ACC112 (cell line): ENCODE measurements around the gene ASCC2.

ENCODE experiments used
- H2AFZ ChIP-seq: fragments of 200-600 bp; sonication (generic); one replicate; pipeline ENCODE4 v1.6.0; 2017; ENCODE audit warnings: antibody characterized with exemption, low read length; ENCODE audit not compliant: unreplicated experiment
- H3K27ac ChIP-seq: fragments of 200-600 bp; sonication (generic); 2 replicates; pipeline ENCODE4 v1.5.1; 2014; ENCODE audit warnings: low read depth, mild to moderate bottlenecking, antibody characterized with exemption, low read length, moderate library complexity
- H3K27me3 ChIP-seq: fragments of 200-600 bp; sonication (generic); 2 replicates; pipeline ENCODE4 v1.6.1; 2014; ENCODE audit warnings: mild to moderate bottlenecking, antibody characterized with exemption, low read length, moderate library complexity, mixed read lengths; ENCODE audit not compliant: insufficient read depth
- H3K36me3 ChIP-seq: fragments of 200-600 bp; sonication (generic); 2 replicates; pipeline ENCODE4 v1.6.1; 2016; ENCODE audit warnings: mild to moderate bottlenecking, antibody characterized with exemption, low read length, moderate library complexity, mixed read lengths; ENCODE audit not compliant: insufficient read depth
- H3K4me1 ChIP-seq: fragments of 200-600 bp; sonication (generic); one replicate; pipeline ENCODE4 v1.6.1; 2016; ENCODE audit warnings: low read length, mixed read lengths; ENCODE audit not compliant: insufficient read depth, unreplicated experiment, control insufficient read depth
- H3K4me3 ChIP-seq: fragments of 200-600 bp; sonication (generic); 2 replicates; pipeline ENCODE4 v1.5.1; 2014; ENCODE audit warnings: mild to moderate bottlenecking, low read depth, low read length
- H3K79me2 ChIP-seq: fragments of 200-600 bp; sonication (generic); one replicate; pipeline ENCODE4 v1.6.0; 2016; ENCODE audit warnings: low read length; ENCODE audit not compliant: control insufficient read depth, unreplicated experiment, insufficient read depth

The ASCC2 gene

GRCh38 chr22:29819501-29819900 is 18.6 kb downstream of the ASCC2 start:
- H3K79me2 ChIP-seq, result no peaks in the 10 kb centered on the region
- H3K27ac ChIP-seq, result no peak overlapping the region
- no peak overlapping the region for H2AFZ ChIP-seq
- peaks cover 5% of the 10 kb centered on the region; the same call in 1 of the 2 replicates for H3K36me3 ChIP-seq
- peaks cover 23% of the 10 kb centered on the region for H3K4me1 ChIP-seq
- no peaks in the 10 kb centered on the region for H3K27me3 ChIP-seq
- H3K4me3 ChIP-seq, result no peak overlapping the region

- peaks cover 5% of the 10 kb centered on the region; the same call in 1 of the 2 replicates for H3K36me3 ChIP-seq
- no peaks in the 10 kb centered on the region for H3K79me2 ChIP-seq
Observed at GRCh38 chr22:29817724-29818123, 20.4 kb downstream of the ASCC2 start.

GRCh38 chr22:29816980-29817379 is 21.1 kb downstream of the ASCC2 start:
- H3K27me3 ChIP-seq, result no peaks in the 10 kb centered on the region
- no peak overlapping the region for H2AFZ ChIP-seq
- H3K79me2 ChIP-seq, result no peaks in the 10 kb centered on the region
- H3K36me3 ChIP-seq, result peaks cover under 1% of the 10 kb centered on the region; the same call in 1 of the 2 replicates
- H3K4me1 ChIP-seq, result peaks cover 25% of the 10 kb centered on the region
- no peak overlapping the region for H3K4me3 ChIP-seq
- H3K27ac ChIP-seq, result no peak overlapping the region

More at GRCh38 chr22:29817724-29818123, 20.4 kb downstream of the ASCC2 start:
- H2AFZ ChIP-seq, result no peak overlapping the region
- H3K4me3 ChIP-seq, result no peak overlapping the region
- H3K27ac ChIP-seq, result no peak overlapping the region
- H3K4me1 ChIP-seq, result peaks cover 29% of the 10 kb centered on the region
- no peaks in the 10 kb centered on the region for H3K27me3 ChIP-seq

GRCh38 chr22:29816539-29816938 is 21.5 kb downstream of the ASCC2 start:
- Histone ChIP-seq H3K4me1 (peaks cover 20% of the 10 kb centered on the region), H3K4me3 (no peak overlapping the region), H3K36me3 (no peaks in the 10 kb centered on the region), H3K27me3 (no peaks in the 10 kb centered on the region), H3K27ac (no peak overlapping the region), H2AFZ (no peak overlapping the region), H3K79me2 (no peaks in the 10 kb centered on the region)

- Histone ChIP-seq H3K27ac (no peak overlapping the region), H3K36me3 (no peaks in the 10 kb centered on the region), H3K79me2 (no peaks in the 10 kb centered on the region), H3K4me1 (peaks cover 17% of the 10 kb centered on the region), H2AFZ (no peak overlapping the region), H3K27me3 (no peaks in the 10 kb centered on the region), H3K4me3 (no peak overlapping the region)
Observed at GRCh38 chr22:29816128-29816527, 21.9 kb downstream of the ASCC2 start.

- Histone ChIP-seq H2AFZ (no peak overlapping the region), H3K4me3 (no peak overlapping the region), H3K27me3 (no peaks in the 10 kb centered on the region), H3K79me2 (no peaks in the 10 kb centered on the region), H3K27ac (no peak overlapping the region), H3K4me1 (peaks cover 13% of the 10 kb centered on the region), H3K36me3 (no peaks in the 10 kb centered on the region)
Observed at GRCh38 chr22:29815580-29815979, 22.5 kb downstream of the ASCC2 start.

- Histone ChIP-seq H3K27ac (no peak overlapping the region), H3K36me3 (no peaks in the 10 kb centered on the region), H3K4me3 (no peak overlapping the region), H3K27me3 (no peaks in the 10 kb centered on the region), H2AFZ (no peak overlapping the region), H3K4me1 (peaks cover 13% of the 10 kb centered on the region), H3K79me2 (no peaks in the 10 kb centered on the region)
Observed at GRCh38 chr22:29814003-29814402, 24.1 kb downstream of the ASCC2 start.

GRCh38 chr22:29813563-29813962 is 24.5 kb downstream of the ASCC2 start:
- Histone ChIP-seq H3K36me3 (no peaks in the 10 kb centered on the region), H3K27ac (no peak overlapping the region), H3K4me3 (no peak overlapping the region), H3K27me3 (no peaks in the 10 kb centered on the region), H2AFZ (no peak overlapping the region), H3K4me1 (peaks cover 13% of the 10 kb centered on the region), H3K79me2 (no peaks in the 10 kb centered on the region)

GRCh38 chr22:29813126-29813525 is 24.9 kb downstream of the ASCC2 start:
- no peaks in the 10 kb centered on the region for H3K79me2 ChIP-seq
- no peak overlapping the region for H3K27ac ChIP-seq
- H3K4me1 ChIP-seq, result peaks cover 13% of the 10 kb centered on the region
- no peak overlapping the region for H3K4me3 ChIP-seq
- H2AFZ ChIP-seq, result no peak overlapping the region
- H3K27me3 ChIP-seq, result no peaks in the 10 kb centered on the region
- no peaks in the 10 kb centered on the region for H3K36me3 ChIP-seq

GRCh38 chr22:29811377-29811776 is 26.7 kb downstream of the ASCC2 start:
- no peak overlapping the region for H3K27ac ChIP-seq
- no peaks in the 10 kb centered on the region for H3K79me2 ChIP-seq
- H3K4me3 ChIP-seq, result no peak overlapping the region
- H3K27me3 ChIP-seq, result no peaks in the 10 kb centered on the region
- peaks cover 12% of the 10 kb centered on the region for H3K4me1 ChIP-seq
- no peaks in the 10 kb centered on the region for H3K36me3 ChIP-seq
- no peak overlapping the region for H2AFZ ChIP-seq

- no peak overlapping the region for H2AFZ ChIP-seq
- H3K79me2 ChIP-seq, result no peaks in the 10 kb centered on the region
- H3K4me3 ChIP-seq, result no peak overlapping the region
- no peak overlapping the region for H3K27ac ChIP-seq
- no peaks in the 10 kb centered on the region for H3K36me3 ChIP-seq
- H3K27me3 ChIP-seq, result no peaks in the 10 kb centered on the region
- H3K4me1 ChIP-seq, result peaks cover 6% of the 10 kb centered on the region
Observed at GRCh38 chr22:29810216-29810615, 27.9 kb downstream of the ASCC2 start.
